K562 (cell line): ENCODE measurements around the gene LPIN3. TPM values are rescaled to one million over a fixed set of nuclear protein-coding genes. Genes with fewer than 3 reads are reported as not detected.

ENCODE experiments used
- CREM ChIP-seq: IDR thresholded peaks from 2 replicates; pipeline ENCODE4 v1.6.1; 2014; ENCODE audit warnings: antibody characterized with exemption, low read depth
- E2F6 ChIP-seq, 2 experiments: IDR thresholded peaks; 2 replicates each; pipeline ENCODE4 v1.6.1; 2011; ENCODE audit warnings: borderline replicate concordance in 1 of 2, control low read depth in 1 of 2, low read depth in 1 of 2, low read length in 1 of 2, mild to moderate bottlenecking in 1 of 2, mixed read lengths in 1 of 2, moderate library complexity in 1 of 2; ENCODE audit not compliant: insufficient read depth in 1 of 2, insufficient read length in 1 of 2, poor library complexity in 1 of 2, severe bottlenecking in 1 of 2; ENCODE audit errors: extremely low read depth in 1 of 2
- EP400 ChIP-seq: fragments of 450-650 bp; IDR thresholded peaks from 2 replicates; pipeline ENCODE4 v1.6.1; 2017; ENCODE audit warnings: antibody characterized with exemption, mild to moderate bottlenecking, moderate library complexity
- ETV1 ChIP-seq: fragments of 450-650 bp; conservative IDR thresholded peaks from 2 replicates; pipeline ENCODE4 v1.6.1; 2016; ENCODE audit warnings: missing genetic modification characterization, control low read depth, low read depth, missing compliant biosample characterization
- GABPA ChIP-seq: fragments of 200-800 bp; sonication (Bioruptor generic); conservative IDR thresholded peaks from 2 replicates; pipeline ENCODE4 v1.6.1; 2016; ENCODE audit warnings: low read depth, missing genetic modification characterization, missing compliant biosample characterization
- JUND ChIP-seq, 2 experiments: IDR thresholded peaks; 2 replicates in 1 of 2; 3 replicates in 1 of 2; pipeline ENCODE4 v1.6.1; 2011; ENCODE audit warnings: borderline replicate concordance in 2 of 2, low read depth in 2 of 2, low read length in 2 of 2, improper control_type of control experiment in 1 of 2, missing biosample characterization in 1 of 2, missing genetic modification characterization in 1 of 2, missing genetic modification reagents in 1 of 2
- L3MBTL2 ChIP-seq: fragments of 450-650 bp; IDR thresholded peaks from 2 replicates; pipeline ENCODE4 v1.6.1; 2016; ENCODE audit warnings: mild to moderate bottlenecking, moderate library complexity
- MCM2 ChIP-seq: fragments of 450-650 bp; IDR thresholded peaks from 2 replicates; pipeline ENCODE4 v1.6.1; 2017; ENCODE audit warnings: low read depth, mild to moderate bottlenecking
- NRF1 ChIP-seq, 2 experiments: fragments of 450-650 bp; IDR thresholded peaks in 1 of 2; conservative IDR thresholded peaks in 1 of 2; 2 replicates each; pipeline ENCODE4 v1.6.1; 2014; ENCODE audit warnings: mild to moderate bottlenecking in 2 of 2
- SMC3 ChIP-seq: conservative IDR thresholded peaks from 2 replicates; pipeline ENCODE4 v1.6.1; 2011; ENCODE audit warnings: low read depth, low read length, improper control_type of control experiment; ENCODE audit not compliant: insufficient read depth
- TAF1 ChIP-seq: IDR thresholded peaks from 2 replicates; pipeline ENCODE4 v1.6.1; 2011; ENCODE audit warnings: mild to moderate bottlenecking, low read length, moderate library complexity; ENCODE audit not compliant: insufficient read depth, control insufficient read depth, severe bottlenecking; ENCODE audit errors: extremely low read depth
- ZKSCAN1 ChIP-seq: fragments of 150-350 bp; IDR thresholded peaks from 2 replicates; pipeline ENCODE4 v1.6.1; 2016; ENCODE audit warnings: low read depth, low read length
- ZNF121 ChIP-seq: sonication (generic); formaldehyde crosslinking; conservative IDR thresholded peaks from 2 replicates; pipeline ENCODE4 v1.8.0; 2022; ENCODE audit warnings: missing genetic modification reagents
- ZNF175 ChIP-seq: fragments of 200-800 bp; sonication (Bioruptor generic); IDR thresholded peaks from 2 replicates; pipeline ENCODE4 v1.6.1; 2016; ENCODE audit warnings: low read depth, mild to moderate bottlenecking, missing genetic modification characterization, missing compliant biosample characterization
- ZNF592 ChIP-seq: fragments of 450-650 bp; IDR thresholded peaks from 2 replicates; pipeline ENCODE4 v1.6.1; 2017; ENCODE audit warnings: antibody characterized with exemption, mild to moderate bottlenecking
- polyA plus RNA-seq, 8 experiments: library from polyadenylated mRNA; depleted of rRNA in 4 of 8; stranded (reverse) in 5 of 8; unstranded in 3 of 8; fragments of >200 nt; fragmentation: Nextera tagmentation in 2 of 8; fragmentation: Illumina TruSeq in 1 of 8; extraction: Ambion mirVana in 2 of 8; extraction: Trizol in 1 of 8; gene quantifications; 2 replicates each; pipeline versions ENCODE4 v1.2.1 to v1.2.3, GENCODE V29; 2011 to 2014; ENCODE audit warnings: inconsistent platforms in 1 of 8, missing spikeins in 1 of 8
- total RNA-seq, 7 experiments: library from RNA; depleted of rRNA in 6 of 7; stranded (reverse); fragments of >200 nt in 6 of 7; fragmentation: Illumina TruSeq in 2 of 7; extraction: Trizol in 2 of 7; gene quantifications; 2 replicates each; pipeline versions ENCODE4 v1.2.1 to v1.2.3, GENCODE V29; 2011 to 2021; ENCODE audit warnings: low replicate concordance in 1 of 7
- TF ChIP-seq, protein P1 (sequence below): fragments of 450-650 bp; IDR thresholded peaks from 2 replicates; pipeline ENCODE4 v1.6.1; 2014; ENCODE audit warnings: low read depth, mild to moderate bottlenecking, moderate library complexity, borderline replicate concordance
- TF ChIP-seq, protein P2 (sequence below): sonication (generic); formaldehyde crosslinking; IDR thresholded peaks from 2 replicates; pipeline ENCODE4 v1.5.0; 2020; ENCODE audit warnings: missing genetic modification reagents

Gene LPIN3
- total and polyA plus RNA-seq, 9 of the 15 experiments (the other 6 are each of a cell fraction or from before 2014, with no cell fraction given) = 2.2 to 10.4 (median 5.9) TPM

DNA sequence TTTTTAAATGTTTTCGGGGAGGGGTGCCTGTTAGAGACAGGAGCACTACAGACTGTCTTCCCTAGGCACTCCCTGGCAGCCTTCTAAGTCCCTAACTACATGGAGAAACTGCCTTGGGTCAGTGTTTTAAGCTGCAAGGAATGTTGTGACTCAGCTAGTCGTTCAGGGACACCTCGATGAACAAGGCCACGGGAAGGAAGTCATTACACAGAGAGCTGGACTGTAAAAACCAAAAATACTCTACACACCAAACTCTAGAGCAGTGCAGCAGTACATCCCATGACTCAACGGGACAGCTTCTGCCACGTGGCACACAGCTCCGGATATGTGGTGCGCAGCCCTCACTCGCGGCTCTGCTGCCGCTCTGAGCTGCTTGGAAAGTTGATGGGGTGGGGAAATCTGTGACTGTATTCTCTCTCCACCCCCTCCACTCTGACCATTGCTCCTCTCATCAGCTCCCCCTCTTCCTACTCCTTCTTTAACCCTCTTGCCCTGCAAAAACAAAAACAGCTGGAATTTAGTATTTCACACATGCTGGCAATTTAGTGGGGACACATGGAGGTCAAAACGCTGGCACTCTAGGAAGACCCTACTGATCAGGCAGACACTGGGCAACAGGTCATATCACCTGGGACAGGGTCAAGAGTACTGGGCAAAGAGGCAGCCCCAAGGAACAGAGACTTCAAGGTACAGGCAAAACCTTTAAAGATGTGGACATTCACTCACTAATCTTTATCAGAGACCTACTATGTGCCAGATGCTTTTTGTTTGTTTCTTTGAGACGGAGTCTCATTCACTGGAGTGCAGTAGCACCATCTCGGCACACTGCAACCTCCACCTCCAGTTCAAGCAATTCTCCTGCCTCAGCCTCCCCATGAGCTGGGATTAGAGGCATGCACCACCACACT lies 10.9 kb upstream of the LPIN3 start (continued):
- TF ChIP-seq CREM (0 out of 2 replicates have a peak, but pooled peaks have one; percentile 6), ZNF121 (no peak), ETV1 (tag) (0 out of 2 replicates have a peak, but pooled peaks have one; percentile 11), SMC3 (no peak), JUND (IDR thresholded peaks at IDR 0.05; ENCODE audit: borderline replicate concordance, low read depth, low read length) (no peak), JUND (tag; IDR thresholded peaks at IDR 0.05; ENCODE audit: borderline replicate concordance, low read depth, low read length) (peak; percentile 30; the same call in 1 of the 3 replicates), GABPA (tag) (peak; percentile 33; the same call in 1 of the 2 replicates), ZNF592 (peak; percentile 69; the same call in 1 of the 2 replicates), MCM2 (no peak), E2F6 (IDR thresholded peaks at IDR 0.05; ENCODE audit: borderline replicate concordance in 1 of 2, extremely low read depth in 1 of 2, insufficient read depth in 1 of 2, insufficient read length in 1 of 2, low read depth in 1 of 2, low read length in 1 of 2, poor library complexity in 1 of 2, severe bottlenecking in 1 of 2) (peak; percentile 23 to 63), TAF1 (no peak), ZKSCAN1 (peak; percentile 86; the same call in 1 of the 2 replicates), EP400 (peak; percentile 46; the same call in 1 of the 2 replicates), NRF1 (conservative IDR thresholded peaks at IDR 0.05 in 1 of 2, IDR thresholded peaks at IDR 0.05 in 1 of 2) (peak; percentile 17 to 44; a peak in 2 of 4 replicates), L3MBTL2 (peak; percentile 82), ZNF175 (peak; percentile 56; the same call in 1 of the 2 replicates)
- TF ChIP-seq, protein P1, sequence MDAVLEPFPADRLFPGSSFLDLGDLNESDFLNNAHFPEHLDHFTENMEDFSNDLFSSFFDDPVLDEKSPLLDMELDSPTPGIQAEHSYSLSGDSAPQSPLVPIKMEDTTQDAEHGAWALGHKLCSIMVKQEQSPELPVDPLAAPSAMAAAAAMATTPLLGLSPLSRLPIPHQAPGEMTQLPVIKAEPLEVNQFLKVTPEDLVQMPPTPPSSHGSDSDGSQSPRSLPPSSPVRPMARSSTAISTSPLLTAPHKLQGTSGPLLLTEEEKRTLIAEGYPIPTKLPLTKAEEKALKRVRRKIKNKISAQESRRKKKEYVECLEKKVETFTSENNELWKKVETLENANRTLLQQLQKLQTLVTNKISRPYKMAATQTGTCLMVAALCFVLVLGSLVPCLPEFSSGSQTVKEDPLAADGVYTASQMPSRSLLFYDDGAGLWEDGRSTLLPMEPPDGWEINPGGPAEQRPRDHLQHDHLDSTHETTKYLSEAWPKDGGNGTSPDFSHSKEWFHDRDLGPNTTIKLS = peak; percentile 89
- TF ChIP-seq, protein P2, sequence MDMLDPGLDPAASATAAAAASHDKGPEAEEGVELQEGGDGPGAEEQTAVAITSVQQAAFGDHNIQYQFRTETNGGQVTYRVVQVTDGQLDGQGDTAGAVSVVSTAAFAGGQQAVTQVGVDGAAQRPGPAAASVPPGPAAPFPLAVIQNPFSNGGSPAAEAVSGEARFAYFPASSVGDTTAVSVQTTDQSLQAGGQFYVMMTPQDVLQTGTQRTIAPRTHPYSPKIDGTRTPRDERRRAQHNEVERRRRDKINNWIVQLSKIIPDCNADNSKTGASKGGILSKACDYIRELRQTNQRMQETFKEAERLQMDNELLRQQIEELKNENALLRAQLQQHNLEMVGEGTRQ (CRISPR knock-in tag) = peak; percentile 32; the same call in 1 of the 2 replicates
